ENCODE data around the gene OR7A5.
"Not testable (repeated sequence)": the region's sequence is repeated elsewhere in the genome, so short reads cannot be mapped to it uniquely, and the experiment has no call there.

The OR7A5 gene

DNA sequence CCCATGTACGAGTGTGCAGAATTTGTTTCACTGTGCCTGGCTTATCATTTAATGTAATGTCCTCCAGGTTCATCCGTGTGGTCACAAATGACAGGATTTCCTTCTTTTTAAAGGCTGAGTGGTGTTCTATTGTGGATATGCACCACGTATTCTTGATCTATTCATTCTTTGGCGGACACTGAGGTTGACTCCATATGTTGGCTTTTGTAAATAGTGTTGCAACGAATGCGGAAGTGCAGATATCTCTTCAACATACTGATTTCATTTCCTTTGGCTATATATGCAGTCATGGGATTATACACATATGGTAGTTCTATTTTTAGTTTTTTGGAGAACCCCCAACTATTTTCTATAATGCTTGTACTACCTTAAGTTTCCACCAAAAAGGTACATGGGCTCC is 13.0 kb downstream of the OR7A5 start:
- no peak overlapping the region for H3K4me3 ChIP-seq (ENCODE audit: insufficient read depth, low read depth, low read length)
- H3K9me3 ChIP-seq (ENCODE audit: control insufficient read depth, low read length): peaks cover 12% of the 10 kb centered on the region
- no peaks in the 10 kb centered on the region for H3K27me3 ChIP-seq (ENCODE audit: control insufficient read depth, insufficient read depth, low read length, poor library complexity, severe bottlenecking)
- H3K36me3 ChIP-seq (ENCODE audit: control insufficient read depth, insufficient read depth, low read length): no peaks in the 10 kb centered on the region
- WGBS, 2 experiments: 56 to 64% methylated on average over 4 to 6 of the region's 6 CpGs
- H3K27ac ChIP-seq (ENCODE audit: insufficient read depth, low read depth, low read length, poor library complexity, severe bottlenecking): no peak overlapping the region
- H3K4me1 ChIP-seq (ENCODE audit: control insufficient read depth, insufficient read depth, low read length): no peaks in the 10 kb centered on the region

DNA sequence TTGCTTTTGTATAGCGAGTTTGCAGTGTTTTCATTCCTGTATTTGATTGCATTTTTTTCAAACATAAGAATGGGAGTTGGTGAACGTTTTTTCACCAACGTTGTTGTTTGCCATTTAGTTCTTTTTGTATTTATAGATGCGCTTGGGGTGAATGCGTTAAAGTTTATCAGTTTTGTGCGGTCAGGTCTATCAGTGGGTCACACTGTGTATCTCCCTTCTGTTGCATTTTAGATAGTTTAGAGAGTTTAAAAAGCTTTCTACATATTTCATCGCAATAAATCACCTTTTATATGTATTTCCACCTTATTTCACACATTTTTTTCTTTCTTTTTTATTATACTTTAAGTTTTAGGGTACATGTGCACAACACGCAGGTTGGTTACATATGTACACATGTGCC is 16.4 kb downstream of the OR7A5 start:
- no peaks in the 10 kb centered on the region for H3K4me1 ChIP-seq (ENCODE audit: control insufficient read depth, insufficient read depth, low read length)
- H3K9me3 ChIP-seq (ENCODE audit: control insufficient read depth, low read length): peaks cover 8% of the 10 kb centered on the region
- WGBS, 2 experiments: 72 to 75% methylated on average over 8 of the region's 8 CpGs
- no peaks in the 10 kb centered on the region for H3K27me3 ChIP-seq (ENCODE audit: control insufficient read depth, insufficient read depth, low read length, poor library complexity, severe bottlenecking)
- H3K27ac ChIP-seq (ENCODE audit: insufficient read depth, low read depth, low read length, poor library complexity, severe bottlenecking): no peak overlapping the region
- no peaks in the 10 kb centered on the region for H3K36me3 ChIP-seq (ENCODE audit: control insufficient read depth, insufficient read depth, low read length)
- no peak overlapping the region for H3K4me3 ChIP-seq (ENCODE audit: insufficient read depth, low read depth, low read length)

DNA sequence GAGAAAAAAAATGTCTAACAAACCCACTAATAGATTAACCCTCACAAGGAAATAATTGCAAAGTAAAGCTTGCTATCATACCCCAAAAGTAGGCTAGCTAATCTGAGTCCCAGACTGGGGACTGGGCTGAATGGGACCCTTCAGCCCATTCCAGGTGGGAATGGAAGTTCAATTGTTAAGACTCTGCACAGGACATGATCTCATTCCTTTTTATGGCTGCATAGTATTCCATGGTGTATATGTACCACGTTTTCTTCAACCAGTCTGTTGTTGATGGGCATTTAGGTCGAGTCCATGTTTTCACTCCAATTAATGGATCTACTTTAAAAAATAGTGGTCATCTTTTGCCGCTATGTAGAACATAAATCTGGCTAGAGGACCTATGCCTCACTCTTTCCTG is 17.9 kb downstream of the OR7A5 start:
- Histone ChIP-seq H3K4me1 (ENCODE audit: control insufficient read depth, insufficient read depth, low read length) (no peaks in the 10 kb centered on the region), H3K27me3 (ENCODE audit: control insufficient read depth, insufficient read depth, low read length, poor library complexity, severe bottlenecking) (no peaks in the 10 kb centered on the region), H3K36me3 (ENCODE audit: control insufficient read depth, insufficient read depth, low read length) (no peaks in the 10 kb centered on the region), H3K9me3 (ENCODE audit: control insufficient read depth, low read length) (peaks cover 6% of the 10 kb centered on the region), H3K4me3 (ENCODE audit: insufficient read depth, low read depth, low read length) (no peak overlapping the region), H3K27ac (ENCODE audit: insufficient read depth, low read depth, low read length, poor library complexity, severe bottlenecking) (no peak overlapping the region)
- WGBS, 2 experiments: 28 to 42% methylated on average over 3 of the region's 3 CpGs

DNA sequence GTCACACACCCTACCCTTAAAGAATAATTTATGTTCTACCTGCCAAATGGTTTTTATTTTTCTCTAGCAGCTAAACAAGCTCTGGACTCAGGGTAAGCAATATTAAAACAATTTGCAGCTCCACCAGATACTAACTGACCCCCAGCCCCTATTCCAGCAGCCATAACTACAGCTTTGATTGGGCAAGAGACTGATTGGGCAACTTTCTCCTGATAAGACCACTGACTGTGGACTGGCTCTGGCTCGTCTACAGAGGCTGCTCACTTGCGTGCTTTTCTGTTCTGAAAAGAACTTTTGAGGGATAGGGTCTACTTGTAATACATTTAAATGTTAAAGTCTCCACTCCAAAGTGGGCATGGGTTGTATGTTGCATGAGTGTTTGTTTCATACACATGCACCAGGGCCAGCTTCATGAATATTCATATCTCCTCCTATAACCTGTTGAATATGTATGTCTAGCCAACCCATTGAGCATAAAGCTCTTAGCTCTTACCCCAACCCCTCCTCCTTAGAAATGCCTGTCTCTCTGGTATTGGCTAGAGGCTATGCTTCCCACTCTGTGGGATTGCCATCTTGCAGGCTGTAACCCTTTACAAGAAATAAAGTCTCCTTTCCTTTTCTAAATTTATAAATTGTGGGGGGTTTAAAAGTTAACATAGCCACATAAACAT is 19.9 kb downstream of the OR7A5 start:
- H3K36me3 ChIP-seq (ENCODE audit: control insufficient read depth, insufficient read depth, low read length): no peaks in the 10 kb centered on the region
- 67 to 100% methylated on average over 2 of the region's 2 CpGs for WGBS, 2 experiments
- no peak overlapping the region for H3K27ac ChIP-seq (ENCODE audit: insufficient read depth, low read depth, low read length, poor library complexity, severe bottlenecking)
- H3K4me3 ChIP-seq (ENCODE audit: insufficient read depth, low read depth, low read length): no peak overlapping the region
- H3K27me3 ChIP-seq (ENCODE audit: control insufficient read depth, insufficient read depth, low read length, poor library complexity, severe bottlenecking): no peaks in the 10 kb centered on the region
- peaks cover 13% of the 10 kb centered on the region for H3K9me3 ChIP-seq (ENCODE audit: control insufficient read depth, low read length)
- no peaks in the 10 kb centered on the region for H3K4me1 ChIP-seq (ENCODE audit: control insufficient read depth, insufficient read depth, low read length)

DNA sequence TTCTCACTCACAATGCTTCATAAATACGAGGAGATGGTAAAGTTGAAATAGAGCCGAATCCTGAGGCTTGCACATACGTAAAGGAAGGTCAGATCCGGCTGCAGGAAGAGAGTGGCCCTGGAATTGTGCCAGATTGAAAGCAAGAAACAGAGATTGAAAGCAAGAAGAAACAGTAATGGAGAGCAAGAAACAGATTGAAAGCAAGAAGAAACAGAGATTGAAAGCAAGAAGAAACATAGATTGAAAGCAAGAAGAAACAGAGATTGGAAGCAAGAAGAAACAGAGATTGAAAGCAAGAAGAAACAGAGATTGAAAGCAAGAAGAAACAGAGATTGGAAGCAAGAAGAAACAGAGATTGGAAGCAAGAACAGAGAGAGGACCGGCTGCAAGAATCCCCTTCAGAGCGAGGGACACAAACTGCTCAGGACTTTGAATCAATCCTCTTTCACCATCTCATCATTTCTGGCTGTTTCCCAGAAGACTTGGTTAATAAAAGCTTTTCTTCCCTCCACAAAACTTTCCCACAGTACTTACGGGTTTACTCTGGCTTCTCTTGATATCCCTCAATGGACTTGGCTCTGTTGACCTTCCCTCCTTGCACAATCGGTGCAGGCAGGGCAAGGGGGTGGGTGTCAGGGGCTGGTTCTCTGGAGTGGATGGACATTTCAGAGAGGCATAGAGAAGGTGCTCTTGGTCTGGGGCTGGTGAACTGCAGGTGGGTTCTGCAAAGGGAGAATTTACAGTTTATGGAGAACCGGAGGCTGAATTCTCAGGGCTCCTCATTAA is 25.5 kb downstream of the OR7A5 start:
- no peaks in the 10 kb centered on the region for H3K4me1 ChIP-seq (ENCODE audit: control insufficient read depth, insufficient read depth, low read length)
- H3K4me3 ChIP-seq (ENCODE audit: insufficient read depth, low read depth, low read length): no peak overlapping the region
- no peaks in the 10 kb centered on the region for H3K36me3 ChIP-seq (ENCODE audit: control insufficient read depth, insufficient read depth, low read length)
- 77 to 82% methylated on average over 9 of the region's 9 CpGs for WGBS, 2 experiments
- no peak overlapping the region for H3K27ac ChIP-seq (ENCODE audit: insufficient read depth, low read depth, low read length, poor library complexity, severe bottlenecking)
- no peaks in the 10 kb centered on the region for H3K27me3 ChIP-seq (ENCODE audit: control insufficient read depth, insufficient read depth, low read length, poor library complexity, severe bottlenecking)
- H3K9me3 ChIP-seq (ENCODE audit: control insufficient read depth, low read length): peaks cover 7% of the 10 kb centered on the region

DNA sequence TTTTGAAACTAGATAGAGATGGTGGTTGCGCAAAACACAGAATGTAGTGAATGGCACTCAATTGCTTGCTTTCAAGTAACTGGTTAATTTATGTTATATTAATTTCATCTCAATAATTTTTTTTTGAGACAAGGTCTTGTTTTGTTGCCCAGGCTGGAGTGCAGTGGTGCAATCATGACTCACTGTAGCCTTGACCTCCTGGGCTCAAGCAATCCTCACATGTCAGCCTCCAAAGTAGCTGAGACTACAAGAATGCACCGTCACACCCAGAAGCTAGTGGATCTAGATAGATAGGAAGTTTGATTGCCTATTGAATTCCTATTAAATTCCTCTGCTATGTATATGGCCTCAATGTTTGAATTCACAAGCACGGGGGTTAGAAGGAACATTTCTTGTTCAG is 30.2 kb downstream of the OR7A5 start:
- WGBS, 2 experiments: 86 to 88% methylated on average over 3 of the region's 3 CpGs
- no peak overlapping the region for H3K27ac ChIP-seq (ENCODE audit: insufficient read depth, low read depth, low read length, poor library complexity, severe bottlenecking)
- H3K9me3 ChIP-seq (ENCODE audit: control insufficient read depth, low read length): peaks cover 2% of the 10 kb centered on the region
- H3K4me3 ChIP-seq (ENCODE audit: insufficient read depth, low read depth, low read length): no peak overlapping the region
- H3K36me3 ChIP-seq (ENCODE audit: control insufficient read depth, insufficient read depth, low read length): no peaks in the 10 kb centered on the region
- no peaks in the 10 kb centered on the region for H3K27me3 ChIP-seq (ENCODE audit: control insufficient read depth, insufficient read depth, low read length, poor library complexity, severe bottlenecking)
- H3K4me1 ChIP-seq (ENCODE audit: control insufficient read depth, insufficient read depth, low read length): no peaks in the 10 kb centered on the region

DNA sequence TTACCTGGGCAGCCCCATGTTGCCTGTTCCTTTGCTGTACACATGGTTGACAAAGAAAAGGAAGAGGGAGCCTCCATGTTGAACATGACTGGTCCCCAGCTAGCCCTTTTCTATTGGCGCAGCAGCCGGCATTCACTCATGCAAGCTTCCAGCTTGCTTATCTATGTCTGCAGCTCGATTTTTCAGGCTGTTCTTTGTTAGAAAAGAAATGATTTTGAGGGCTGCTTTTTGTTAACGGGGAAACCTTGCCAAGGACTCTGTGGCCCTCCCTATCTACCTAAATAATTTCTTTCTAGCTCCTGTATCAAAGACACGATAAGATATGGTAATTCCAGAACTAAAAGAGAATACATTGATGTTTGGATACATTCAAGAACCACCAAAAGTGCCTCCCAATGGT is 36.2 kb downstream of the OR7A5 start:
- no peaks in the 10 kb centered on the region for H3K36me3 ChIP-seq (ENCODE audit: control insufficient read depth, insufficient read depth, low read length)
- no peak overlapping the region for H3K4me3 ChIP-seq (ENCODE audit: insufficient read depth, low read depth, low read length)
- H3K27ac ChIP-seq (ENCODE audit: insufficient read depth, low read depth, low read length, poor library complexity, severe bottlenecking): no peak overlapping the region
- WGBS, 2 experiments: 77 to 85% methylated on average over 3 to 4 of the region's 5 CpGs
- H3K9me3 ChIP-seq (ENCODE audit: control insufficient read depth, low read length): peaks cover 7% of the 10 kb centered on the region
- H3K4me1 ChIP-seq (ENCODE audit: control insufficient read depth, insufficient read depth, low read length): no peaks in the 10 kb centered on the region
- no peaks in the 10 kb centered on the region for H3K27me3 ChIP-seq (ENCODE audit: control insufficient read depth, insufficient read depth, low read length, poor library complexity, severe bottlenecking)

DNA sequence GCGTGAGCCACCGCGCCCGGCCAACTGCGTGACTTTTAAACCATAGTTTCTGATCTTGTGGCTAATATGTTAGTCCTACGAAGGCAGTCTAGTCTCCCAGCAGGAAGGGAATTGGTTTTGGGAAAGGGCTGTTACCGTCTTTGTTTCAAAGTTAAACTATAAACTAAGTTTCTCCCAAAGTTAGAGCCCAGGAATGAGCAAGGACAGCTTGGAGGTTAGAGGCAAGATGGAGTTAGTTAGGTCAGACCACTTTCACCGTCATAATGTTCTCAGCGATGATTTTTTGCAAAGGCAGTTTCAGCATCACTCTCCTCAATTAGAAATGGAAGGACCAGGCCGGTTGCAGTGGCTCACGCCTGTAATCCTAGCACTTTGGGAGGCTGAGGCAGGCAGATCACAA is 39.0 kb downstream of the OR7A5 start:
- Histone ChIP-seq H3K27ac (ENCODE audit: insufficient read depth, low read depth, low read length, poor library complexity, severe bottlenecking) (no peak overlapping the region), H3K4me1 (ENCODE audit: control insufficient read depth, insufficient read depth, low read length) (no peaks in the 10 kb centered on the region), H3K36me3 (ENCODE audit: control insufficient read depth, insufficient read depth, low read length) (no peaks in the 10 kb centered on the region), H3K4me3 (ENCODE audit: insufficient read depth, low read depth, low read length) (no peak overlapping the region), H3K27me3 (ENCODE audit: control insufficient read depth, insufficient read depth, low read length, poor library complexity, severe bottlenecking) (no peaks in the 10 kb centered on the region), H3K9me3 (ENCODE audit: control insufficient read depth, low read length) (peaks cover 7% of the 10 kb centered on the region)
- 82 to 83% methylated on average over 11 of the region's 11 CpGs for WGBS, 2 experiments

DNA sequence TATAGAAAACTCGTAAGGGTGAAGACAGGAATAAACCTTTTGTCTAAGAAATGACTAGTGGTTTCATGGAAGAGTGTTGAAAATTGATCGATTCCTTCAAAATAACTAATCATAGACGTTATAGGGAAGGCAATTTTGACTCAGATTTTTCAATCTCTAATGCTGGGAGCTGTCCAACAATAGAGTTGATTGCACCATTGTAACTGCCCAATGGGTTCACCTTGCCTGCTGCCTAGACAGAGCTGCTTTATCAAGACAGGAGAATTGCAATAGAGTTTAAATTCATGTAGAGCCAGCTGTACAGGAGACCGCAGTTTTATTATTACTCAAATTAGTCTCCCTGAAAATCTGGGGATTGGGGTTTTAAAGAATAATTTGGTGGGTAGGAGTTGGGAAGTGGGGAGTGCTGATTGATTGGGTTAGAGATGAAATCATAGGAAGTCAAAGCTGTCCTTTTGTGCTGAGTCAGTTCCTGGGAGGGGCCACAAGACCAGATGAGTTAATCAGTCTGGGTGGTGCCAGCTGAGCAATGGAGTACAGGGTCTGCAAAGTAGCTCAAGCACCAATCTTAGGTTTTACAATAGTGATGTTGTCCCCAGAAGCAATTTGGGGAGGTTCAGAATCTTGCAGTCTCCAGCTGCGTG is 39.8 kb downstream of the OR7A5 start:
- peaks cover 7% of the 10 kb centered on the region for H3K9me3 ChIP-seq (ENCODE audit: control insufficient read depth, low read length)
- H3K36me3 ChIP-seq (ENCODE audit: control insufficient read depth, insufficient read depth, low read length): no peaks in the 10 kb centered on the region
- H3K27ac ChIP-seq (ENCODE audit: insufficient read depth, low read depth, low read length, poor library complexity, severe bottlenecking): no peak overlapping the region
- no peaks in the 10 kb centered on the region for H3K4me1 ChIP-seq (ENCODE audit: control insufficient read depth, insufficient read depth, low read length)
- WGBS, 2 experiments: 72 to 75% methylated on average over 5 of the region's 5 CpGs
- H3K4me3 ChIP-seq (ENCODE audit: insufficient read depth, low read depth, low read length): no peak overlapping the region
- H3K27me3 ChIP-seq (ENCODE audit: control insufficient read depth, insufficient read depth, low read length, poor library complexity, severe bottlenecking): no peaks in the 10 kb centered on the region

DNA sequence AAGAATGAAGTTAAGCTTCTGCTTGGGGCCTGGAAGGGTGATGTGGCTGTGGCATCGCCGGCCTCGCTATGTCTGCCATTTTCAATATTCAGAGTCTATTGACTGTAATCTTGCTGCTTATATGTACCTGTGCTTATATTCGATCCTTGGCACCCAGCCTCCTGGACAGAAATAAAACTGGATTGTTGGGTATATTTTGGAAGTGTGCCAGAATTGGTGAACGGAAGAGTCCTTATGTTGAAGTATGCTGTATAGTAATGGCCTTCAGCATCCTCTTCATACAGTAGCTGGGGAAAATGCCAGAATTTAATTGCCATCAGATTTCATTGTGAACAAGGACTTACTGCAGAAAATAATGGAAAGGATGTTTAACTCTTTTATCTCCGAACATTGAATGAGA is 42.7 kb downstream of the OR7A5 start:
- not testable (repeated sequence) for H3K27ac ChIP-seq (ENCODE audit: insufficient read depth, low read depth, low read length, poor library complexity, severe bottlenecking); H3K4me1 ChIP-seq (ENCODE audit: control insufficient read depth, insufficient read depth, low read length); H3K4me3 ChIP-seq (ENCODE audit: insufficient read depth, low read depth, low read length); H3K9me3 ChIP-seq (ENCODE audit: control insufficient read depth, low read length); H3K36me3 ChIP-seq (ENCODE audit: control insufficient read depth, insufficient read depth, low read length); H3K27me3 ChIP-seq (ENCODE audit: control insufficient read depth, insufficient read depth, low read length, poor library complexity, severe bottlenecking)
- 77 to 82% methylated on average over 5 of the region's 6 CpGs for WGBS, 2 experiments
